OCI-M1 (cell line): Measurements from ENCODE around the gene FAM3C.
A peak's percentile ranks its signal among the peaks of the same experiment; 100 is the strongest.

Experiments used
- DNase-seq: peaks from one replicate; lab custom pipeline; 2025; lab: John Stamatoyannopoulos, UW

FAM3C gene

DNA sequence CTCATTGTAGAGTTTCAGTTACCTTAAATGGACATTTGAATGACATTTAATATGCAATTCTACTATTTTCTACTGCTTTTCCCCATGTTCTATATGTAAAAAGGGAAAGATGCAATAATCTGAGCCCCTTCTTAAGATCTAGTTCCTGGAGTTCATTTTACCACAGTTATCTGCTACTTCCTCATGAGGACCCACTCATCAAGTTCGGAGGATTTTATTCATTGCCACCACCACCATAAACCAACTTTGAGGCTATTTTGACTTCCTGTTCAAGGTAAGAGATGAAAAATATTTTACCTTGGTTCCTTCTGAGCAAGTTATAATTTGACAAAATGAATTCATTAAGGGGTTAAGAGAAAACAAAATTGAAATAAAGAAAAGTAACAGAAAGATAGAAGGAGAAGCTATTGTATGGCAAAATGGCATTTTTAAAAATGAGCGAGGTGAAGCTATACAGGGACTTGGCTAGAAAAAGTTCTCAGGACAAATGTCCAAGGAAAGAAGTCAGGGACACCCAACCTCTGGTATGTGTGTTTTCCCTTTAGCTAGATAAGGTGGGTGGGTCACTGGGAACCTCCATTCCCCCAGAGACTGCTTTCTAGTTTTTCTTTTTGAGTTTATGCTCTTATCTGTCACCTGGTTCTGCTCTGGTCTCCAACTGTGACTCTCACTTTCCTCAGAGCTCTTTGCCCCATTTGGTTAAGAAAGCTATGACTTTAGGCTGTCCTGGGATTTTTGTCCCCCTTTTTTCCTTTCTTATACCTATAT lies 14.9 kb upstream of the FAM3C start:
- peak; percentile 16 for DNase-seq

DNA sequence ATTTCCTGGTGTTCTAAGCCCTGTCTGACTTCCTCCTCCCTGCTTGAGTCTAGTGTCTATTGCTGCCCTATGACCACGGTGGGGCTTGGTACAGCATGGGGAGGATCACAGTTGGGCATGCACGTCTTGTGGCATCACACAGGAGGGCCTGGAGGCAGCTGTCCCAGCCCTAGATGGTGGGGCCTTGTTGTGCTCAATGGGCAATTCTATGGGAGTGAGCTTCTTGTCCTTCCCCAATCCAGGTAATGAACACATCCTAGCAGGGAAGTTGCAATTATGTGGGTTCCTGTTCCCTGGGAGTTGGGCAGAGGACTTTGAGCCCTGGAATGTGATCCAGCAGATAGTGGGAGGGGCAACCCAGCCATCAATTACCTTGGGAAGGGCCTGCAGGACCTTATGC lies 10.8 kb upstream of the FAM3C start:
- DNase-seq, result no peak

DNA sequence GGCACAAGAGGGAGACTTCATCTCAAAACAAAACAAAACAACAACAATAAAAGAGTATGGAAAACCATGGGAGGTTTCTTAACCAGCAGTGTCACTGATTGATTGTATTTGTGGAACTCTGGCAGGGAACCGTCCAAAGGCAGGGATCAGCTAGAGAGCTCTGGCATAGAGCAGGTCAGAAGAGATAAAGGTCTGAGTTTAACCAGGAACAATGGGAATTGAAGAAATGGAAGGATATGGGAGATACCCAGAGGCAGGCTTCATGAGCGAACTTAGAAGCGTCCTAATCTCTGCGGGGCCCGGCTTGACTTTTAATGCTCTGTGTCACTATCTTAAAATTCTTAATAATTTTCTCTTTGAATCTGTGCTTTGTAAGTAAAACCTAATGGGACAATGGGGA lies 10.4 kb upstream of the FAM3C start:
- DNase-seq, result no peak

DNA sequence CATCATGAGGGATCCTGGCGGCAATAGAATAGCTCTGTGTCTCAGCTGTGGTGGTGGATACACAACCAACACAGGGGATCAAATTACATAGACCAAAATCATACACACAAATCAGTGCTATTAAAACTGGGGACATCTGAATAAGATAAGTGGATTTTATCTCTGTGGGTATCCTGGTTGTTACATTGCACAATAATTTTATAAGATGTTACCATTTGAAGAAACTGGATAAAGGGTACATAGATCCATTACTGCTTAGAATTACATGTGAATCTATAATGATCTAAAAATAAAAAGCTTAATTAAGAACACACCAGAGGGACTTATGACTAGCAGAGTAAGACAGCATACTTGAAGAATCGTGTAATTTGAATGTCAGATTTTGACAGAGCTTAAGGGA lies 8.2 kb upstream of the FAM3C start:
- DNase-seq, result no peak

DNA sequence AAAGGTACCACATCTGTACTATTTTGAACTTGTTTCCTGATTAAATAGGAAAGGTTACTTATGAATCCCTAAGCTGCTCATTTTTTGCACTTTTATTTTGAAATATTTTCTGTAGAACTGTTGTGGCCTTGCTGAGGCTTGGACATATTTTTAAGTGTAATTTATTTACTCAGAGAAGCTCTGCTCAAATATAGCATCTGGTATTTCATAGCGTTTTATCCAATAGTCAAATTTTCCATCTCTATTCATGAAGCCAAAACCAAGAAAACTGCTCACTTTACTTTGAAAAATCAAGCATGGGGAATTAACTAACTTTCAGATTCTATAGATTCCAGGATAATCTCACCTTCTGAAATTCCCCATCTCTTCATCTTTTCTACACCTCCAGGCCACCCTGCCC lies 6.6 kb upstream of the FAM3C start:
- no peak for DNase-seq

DNA sequence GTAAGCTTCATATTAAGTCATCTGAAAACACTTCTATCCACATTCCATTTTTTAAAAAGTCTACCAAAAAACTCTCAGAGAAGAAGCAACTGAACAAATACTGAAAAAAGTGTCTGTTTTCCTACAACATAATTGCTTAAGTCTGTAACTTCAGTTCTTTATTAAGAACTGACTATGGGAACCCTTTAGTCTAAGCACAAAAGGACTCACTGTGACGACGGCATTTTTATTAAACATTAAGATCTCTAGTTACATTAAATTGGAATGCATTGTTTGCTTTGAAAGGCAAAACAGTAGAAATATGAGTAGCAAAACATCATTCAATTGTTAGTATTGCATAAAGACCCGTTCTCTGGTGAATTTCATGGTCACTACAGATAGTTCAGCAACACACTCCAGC lies 5.8 kb upstream of the FAM3C start:
- no peak for DNase-seq

DNA sequence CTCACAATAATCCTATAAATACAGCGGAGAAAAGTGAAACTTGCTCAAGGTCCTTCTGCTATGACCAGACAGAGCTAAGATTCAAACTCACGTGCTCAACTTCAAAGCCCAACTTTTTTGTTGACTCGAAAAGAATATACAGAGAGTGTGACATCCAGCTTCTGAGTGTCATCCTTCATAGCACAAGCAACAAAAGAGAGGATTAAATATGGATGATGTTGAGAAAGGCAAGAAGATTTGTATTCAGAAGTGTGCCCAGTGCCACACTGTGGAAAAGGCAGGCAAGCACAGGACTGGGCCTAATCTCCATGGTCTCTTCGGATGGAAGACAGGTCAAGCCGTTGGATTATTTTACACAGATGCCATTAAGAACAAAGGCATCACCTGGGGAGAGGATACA lies 2.1 kb upstream of the FAM3C start:
- no peak for DNase-seq

DNA sequence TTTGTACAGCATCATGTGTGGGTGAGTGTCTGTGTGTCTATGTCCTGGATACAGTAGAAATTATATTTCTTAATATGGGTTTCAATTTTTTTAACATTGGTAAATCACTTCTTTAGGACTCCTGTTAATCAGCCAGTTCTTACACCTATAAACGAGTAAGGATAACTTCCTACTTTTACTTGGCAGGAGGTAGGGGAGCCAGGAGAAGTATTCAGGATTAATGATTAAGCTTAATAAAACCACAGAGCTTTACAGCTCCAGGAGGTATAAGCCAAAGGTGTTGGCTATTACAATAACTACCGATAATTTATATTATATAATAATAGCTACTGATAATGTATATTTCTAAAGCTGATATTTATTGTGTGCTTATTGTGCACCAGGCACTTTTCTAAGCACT lies 1.7 kb upstream of the FAM3C start:
- no peak for DNase-seq

DNA sequence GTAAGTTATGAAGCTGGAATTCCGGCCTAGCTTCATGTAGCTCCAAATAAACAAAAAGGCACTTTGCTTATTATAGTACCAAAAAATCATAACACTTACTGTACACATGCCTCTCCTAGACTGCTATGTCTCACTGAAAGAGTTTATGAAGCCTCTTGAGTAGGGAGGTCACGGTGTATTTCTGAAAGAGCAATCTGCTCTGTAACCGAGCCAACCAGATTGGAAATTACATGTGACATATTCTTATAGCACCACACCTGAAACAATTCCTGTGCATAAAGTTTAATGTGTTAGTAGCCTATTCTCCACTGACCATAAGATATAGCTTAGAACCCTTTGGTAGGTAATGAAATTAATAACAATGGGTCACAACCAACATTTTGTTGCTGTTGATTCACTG lies 1.3 kb upstream of the FAM3C start:
- DNase-seq, result no peak

DNA sequence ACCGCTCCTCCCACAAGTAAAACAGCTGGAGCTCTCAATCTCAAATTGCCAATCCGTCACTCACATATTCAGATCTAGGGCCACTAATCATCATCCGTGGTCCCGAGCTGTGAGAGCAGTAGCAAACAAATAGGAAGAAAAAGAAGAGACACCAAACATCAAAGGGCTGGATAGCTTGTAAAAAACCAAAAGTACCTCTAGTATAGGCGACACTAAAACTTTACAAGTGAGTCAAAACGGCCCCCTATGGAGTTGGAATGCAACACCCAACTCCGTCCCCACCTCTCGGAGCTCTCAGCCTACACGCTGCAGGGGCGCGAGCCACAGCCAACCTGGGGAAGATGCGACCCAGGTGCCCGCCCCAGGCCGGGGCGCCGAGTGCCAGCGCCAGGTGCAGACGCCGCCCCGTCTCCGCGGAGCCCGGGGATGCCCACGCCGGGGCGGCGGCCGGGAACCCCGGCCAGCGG lies 581 bp downstream of the FAM3C start:
- DNase-seq, result peak; percentile 35

DNA sequence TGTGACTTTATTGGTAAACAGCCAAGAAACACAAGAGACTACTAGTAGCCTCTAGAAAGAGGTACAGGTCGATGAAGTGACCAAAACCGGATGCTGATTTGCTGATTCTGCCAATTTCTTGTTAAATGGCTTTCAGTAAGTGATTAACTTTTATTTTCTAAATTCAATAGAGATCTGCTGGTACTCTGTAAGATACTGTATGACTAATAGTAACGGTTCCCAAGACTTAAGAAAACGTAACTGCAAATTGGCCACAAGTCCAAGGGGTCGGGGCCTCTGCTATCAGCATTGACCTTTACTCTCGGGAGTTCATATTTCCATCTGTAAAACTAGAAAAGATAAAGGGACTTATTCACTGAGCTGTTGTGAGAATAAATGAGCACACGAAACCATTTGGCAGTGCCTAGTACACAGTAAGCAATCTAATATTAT lies 1.4 kb downstream of the FAM3C start:
- peak; percentile 65 for DNase-seq

DNA sequence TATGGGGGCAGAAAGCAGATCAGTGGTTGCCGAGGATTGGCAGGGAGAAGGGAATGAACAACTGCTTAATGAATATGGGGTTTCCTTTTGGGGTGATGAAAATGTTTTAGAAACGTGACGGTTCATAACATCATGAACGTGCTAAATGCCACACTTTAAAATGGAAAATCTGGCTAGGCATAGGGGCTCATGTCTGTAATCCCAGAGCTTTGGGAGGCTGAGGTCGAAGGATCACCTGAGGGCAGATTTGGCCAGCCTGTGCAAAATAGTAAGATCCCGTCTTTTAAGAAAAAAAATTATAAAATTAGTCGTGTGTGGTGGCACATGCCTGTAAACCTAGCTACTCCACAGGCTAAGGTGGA lies 3.1 kb downstream of the FAM3C start:
- DNase-seq, result no peak

DNA sequence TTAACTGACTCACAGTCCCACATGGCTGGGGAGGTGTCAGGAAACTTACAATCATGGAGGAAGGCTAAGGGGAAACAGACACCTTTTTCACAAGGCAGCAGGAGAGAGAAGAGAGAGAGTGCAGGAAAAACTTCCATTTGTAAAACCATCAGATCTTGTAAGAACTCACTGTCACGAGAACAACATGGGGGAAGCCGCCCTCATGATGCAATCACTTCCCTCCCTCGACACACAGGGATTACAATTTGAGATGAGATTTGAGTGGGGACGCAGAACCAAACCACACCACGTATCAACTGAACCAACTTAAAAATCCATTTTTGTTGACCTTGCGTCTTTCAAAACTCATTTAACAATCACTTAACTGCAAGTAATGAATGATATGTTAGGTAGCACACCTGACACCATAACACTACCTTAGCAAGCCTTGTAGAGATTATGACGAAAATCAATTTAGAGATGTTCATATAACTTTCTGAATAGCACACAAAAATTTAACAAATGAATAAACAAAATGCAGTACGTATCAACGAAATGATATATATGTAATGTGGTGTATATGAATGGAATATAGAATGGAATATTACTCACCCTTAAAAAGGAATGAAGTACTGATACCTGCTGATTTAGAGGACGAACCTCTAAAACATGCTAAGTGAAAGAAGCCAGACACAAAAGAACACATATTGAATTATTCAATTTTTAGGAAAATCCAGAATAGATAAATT lies 3.7 kb downstream of the FAM3C start:
- no peak for DNase-seq

DNA sequence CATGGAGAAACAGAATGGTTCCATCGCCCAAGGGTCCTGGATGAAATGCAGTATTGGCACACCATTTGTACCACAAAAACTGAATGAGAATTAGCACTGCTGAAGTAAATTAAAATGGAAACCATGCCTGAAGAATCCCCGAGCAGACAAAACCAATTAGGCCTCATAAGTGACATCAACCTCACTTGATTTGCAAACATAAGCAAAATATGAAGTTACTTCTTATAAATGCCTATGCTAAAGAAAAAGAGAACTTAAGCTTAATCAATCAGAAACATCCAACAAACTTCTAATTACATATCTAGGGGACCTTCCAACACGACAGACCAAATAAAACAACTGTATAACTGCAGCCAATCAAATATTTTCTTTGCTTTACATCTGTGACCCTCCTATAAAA lies 4.4 kb downstream of the FAM3C start:
- DNase-seq, result no peak

DNA sequence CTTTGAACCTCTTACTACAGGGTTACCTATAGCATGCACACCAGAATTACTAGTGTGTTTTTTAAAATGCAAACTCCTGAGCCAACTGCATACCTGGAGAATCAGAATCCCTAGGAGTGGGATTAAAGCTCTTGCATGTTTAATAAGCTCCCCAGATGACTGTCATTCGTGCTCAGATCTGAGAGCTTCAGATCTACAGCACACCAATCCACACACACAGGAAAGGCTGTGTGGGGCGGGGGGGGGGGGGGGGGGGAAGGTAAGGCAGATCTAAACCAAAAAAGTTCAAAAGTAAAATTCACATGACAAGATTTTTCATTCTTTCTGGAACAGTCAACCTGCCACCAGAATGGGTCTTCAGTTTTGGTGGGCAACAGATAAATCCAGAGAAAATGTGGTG lies 5.5 kb downstream of the FAM3C start:
- no peak for DNase-seq

DNA sequence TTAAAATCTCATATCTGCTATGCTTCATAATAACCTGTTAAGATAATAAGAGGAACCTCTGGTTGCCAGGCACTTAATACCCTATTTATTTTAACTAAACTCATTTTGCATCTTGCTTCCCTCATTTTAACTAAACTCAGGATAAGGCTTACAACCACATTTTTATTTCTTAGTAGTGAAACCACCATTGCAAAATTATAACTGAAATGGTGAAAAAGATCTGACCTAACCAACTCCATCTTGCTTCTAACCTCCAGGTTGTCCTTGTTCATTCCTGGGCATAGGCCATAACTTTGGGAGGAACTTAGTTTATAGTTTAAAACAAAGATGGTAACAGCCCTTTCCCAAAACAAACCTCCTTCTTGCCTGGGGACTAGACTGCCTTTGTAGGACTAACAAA lies 6.0 kb downstream of the FAM3C start:
- DNase-seq, result no peak

DNA sequence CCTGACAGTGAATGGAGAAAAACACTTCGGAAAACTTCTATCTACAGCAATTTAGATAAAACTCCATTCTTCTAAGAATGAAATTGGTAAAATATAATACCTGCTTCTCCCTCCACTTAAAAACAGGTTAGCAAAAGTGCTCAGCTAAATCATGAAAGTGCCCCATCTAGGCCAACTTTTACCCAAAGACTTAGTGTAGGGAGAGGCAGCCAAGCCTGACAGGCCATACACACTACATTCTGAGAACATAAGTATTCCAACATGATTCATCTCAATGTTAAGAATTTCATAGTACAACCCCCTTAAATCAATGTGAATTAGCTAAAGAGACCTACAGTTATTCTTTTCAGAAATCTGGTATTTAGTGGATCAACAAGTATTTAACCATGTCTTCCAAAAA lies 7.2 kb downstream of the FAM3C start:
- DNase-seq, result no peak

DNA sequence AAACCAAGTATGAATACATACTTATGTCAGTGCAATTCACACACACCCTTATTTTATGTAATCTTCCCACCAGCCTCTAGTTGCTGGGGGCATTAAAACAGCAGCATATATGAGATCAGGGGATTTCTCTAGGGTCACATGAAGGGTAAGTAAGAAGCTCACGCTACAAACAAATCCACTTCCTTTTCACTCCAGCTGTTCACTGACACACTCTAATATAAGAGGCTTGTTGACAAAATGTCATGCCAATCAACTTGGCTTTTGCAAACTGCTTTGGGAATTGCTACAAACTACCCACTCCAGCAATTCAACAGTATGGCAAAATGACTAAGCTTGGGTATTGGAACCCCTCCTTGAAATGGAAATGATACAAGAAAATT lies 10.3 kb downstream of the FAM3C start:
- DNase-seq, result no peak

DNA sequence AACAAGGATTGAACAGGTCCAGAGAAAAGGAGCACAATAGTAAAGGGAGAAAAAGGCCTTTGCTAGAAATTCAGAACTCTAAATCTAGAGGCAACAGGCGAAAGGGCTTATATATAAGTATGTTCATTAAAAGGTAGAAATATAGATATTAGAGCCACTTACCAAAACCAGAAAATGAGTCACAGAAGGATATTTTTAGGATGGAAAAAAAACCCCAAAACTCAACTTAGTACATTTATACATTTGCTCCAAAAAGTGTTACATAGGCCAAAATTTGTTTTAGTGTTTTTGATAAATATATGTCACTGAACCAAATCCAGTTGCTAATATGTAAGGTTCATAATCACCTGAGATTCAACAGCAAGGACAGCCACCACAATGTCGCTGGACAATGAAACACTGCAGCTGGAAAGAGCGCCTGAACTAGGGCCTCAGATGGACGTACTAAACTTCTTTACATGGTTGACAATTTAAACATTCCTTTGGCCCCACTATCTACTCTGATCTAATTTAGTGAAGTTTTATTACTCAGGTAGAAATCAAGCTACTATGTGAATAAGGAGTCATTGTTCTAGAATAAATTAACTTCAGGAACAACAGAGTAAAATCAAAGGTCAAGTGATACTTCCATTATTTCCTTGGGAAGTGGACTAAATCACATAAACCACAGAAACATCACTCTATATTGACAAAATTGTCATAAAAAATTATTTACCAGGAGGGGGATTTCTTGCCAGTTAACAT lies 10.9 kb downstream of the FAM3C start:
- DNase-seq, result no peak

DNA sequence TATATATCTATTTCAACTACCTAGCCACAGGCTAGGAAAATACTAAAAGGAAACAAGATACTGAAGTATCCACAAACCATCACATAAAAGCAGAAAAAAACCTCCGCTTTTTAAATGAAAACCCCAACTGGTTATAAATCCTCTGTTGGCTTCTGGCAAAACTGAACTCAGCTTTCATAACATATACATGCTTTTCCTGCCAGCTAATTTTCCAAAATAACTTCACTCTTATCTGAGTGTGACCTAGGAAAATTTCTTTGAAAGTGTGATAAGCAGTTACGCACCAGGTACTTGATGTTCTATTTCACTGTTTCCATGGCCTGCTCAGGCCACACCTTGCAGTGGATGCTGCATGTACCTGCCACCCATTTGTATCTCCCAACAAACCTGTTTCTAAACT lies 11.8 kb downstream of the FAM3C start:
- DNase-seq, result no peak

DNA sequence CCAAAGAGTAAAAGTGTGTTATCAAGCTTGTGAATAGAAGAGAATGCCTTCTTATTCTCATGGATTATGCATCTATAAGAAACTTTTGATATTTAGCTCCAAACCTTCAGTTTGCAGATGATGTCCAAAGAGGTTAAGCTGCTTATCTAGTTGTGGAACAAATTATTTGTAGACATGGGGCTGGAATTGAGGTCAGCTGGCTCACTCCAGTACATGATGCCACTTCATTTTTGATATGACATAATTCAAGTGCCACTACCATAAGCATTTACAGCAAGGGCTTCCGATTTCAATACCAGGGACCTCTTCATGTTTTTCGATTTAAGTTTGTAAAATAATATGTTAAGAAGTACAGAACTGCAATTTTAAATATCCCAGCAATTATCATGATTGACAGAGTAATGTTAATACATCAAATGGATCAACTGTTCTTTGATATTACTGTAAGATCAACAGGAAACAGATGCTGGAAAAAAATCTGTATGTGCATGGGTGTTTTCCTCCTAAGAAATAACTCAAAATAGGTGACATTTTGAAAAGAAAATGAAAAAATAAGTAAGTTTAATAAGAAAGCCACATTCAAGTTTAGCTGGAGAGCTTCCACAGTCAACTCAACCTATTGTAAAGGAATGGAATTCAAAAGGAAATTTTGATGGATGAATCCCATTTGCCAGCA lies 12.7 kb downstream of the FAM3C start:
- DNase-seq, result no peak

DNA sequence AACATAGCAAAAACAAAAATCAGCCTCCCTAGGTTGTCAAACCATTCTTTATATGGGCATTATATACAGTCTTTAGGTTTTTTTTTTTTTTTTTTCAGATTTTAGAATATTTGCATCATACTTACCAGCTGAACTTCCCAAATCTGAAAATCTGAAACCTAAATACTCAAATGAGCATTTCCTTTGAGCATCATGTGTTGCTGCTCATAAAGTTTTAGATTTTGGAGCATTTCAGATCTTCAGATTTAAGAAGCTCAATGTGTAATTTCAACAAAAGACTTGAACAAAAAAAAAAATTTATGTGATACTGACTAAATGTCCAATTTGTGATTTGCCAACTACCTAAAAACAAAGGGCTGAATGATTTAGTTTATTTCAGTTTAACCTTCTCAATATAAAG lies 13.6 kb downstream of the FAM3C start:
- DNase-seq, result no peak

DNA sequence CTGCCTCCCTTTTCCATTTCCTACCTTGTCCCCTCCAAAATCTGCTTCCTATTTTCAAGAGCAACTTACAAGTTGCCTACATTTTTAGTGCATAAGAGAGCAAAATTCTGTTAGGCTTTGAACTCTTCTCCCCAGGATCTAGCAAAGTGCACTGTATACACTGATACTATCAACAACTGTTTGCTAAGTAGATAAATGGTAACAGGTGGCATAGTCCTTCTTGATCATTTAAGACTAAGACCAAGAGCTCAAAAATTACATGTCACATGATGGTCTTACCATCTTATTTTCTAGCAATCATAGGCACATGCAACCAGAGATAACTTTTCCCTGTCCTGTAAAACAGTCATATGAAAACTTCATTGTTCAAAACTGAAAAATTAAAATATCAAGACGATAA lies 16.2 kb downstream of the FAM3C start:
- DNase-seq, result no peak
